ENCODE data around the gene CHSY1. TPM values are rescaled to one million over a fixed set of nuclear protein-coding genes. Genes with fewer than 3 reads are reported as not detected.

Gene CHSY1
- polyA plus RNA-seq, 3 donors: 2.7 to 19.0 (median 3.0) TPM

DNA sequence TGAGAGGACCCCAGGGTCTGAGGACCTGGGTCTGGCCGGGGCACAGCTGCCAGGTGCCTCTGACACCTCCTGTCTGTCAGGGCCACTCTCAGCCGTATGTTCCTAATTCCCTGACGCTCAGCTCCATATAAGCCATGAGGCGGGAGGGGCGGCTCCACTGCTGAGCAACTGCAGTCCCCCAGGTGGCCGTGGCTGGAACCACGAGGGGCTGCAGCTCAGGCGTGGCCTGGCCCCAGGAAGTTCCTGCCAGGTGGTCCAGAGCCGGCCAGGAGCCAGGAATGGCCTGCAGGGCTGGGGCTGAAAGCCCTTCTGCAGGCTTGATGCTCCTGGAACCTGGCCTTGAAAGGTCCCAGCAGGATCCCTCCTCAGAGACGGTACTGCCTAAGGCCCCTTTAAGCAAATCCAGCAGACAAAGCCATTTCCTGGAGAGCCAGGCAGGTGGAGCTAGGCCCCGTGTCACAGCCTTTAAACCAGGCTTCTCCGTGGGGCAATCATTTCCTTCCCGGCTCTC, 118.0 kb downstream of the CHSY1 start:
- H3K4me1 ChIP-seq (ENCODE audit: control insufficient read depth in 1 of 2, insufficient read depth in 2 of 2, low read length in 2 of 2): peaks cover 62 to 66% of the 10 kb centered on the region in 2 donors
- Mint-ChIP-seq H3K9me3 (peaks cover 0 to 2% (median 0%) of the 10 kb centered on the region in 7 donors), H3K4me1 (peaks cover 60% of the 10 kb centered on the region), H3K36me3 (no peaks in the 10 kb centered on the region), H3K27ac (peak overlapping the region in 1 of 7 donors; percentile 76), H3K4me3 (no peak overlapping the region), H3K27me3 (ENCODE audit: low read depth in 3 of 3) (peaks cover 0 to 11% (median 3%) of the 10 kb centered on the region in 3 donors)
- DNase-seq: no peak
- H3K27ac ChIP-seq (ENCODE audit: low read depth in 1 of 2, low read length in 2 of 2): no peak overlapping the region
- H2AFZ ChIP-seq (ENCODE audit: insufficient read depth, low read depth, low read length, poor library complexity, severe bottlenecking): no peak overlapping the region
- H3K4me3 ChIP-seq (replicated peaks in 1 of 3; ENCODE audit: low read depth in 2 of 3, low read length in 3 of 3): no peak overlapping the region
- WGBS (ENCODE audit: insufficient coverage): 50% methylated on average over 12 of the region's 13 CpGs
- H3K27me3 ChIP-seq (ENCODE audit: control insufficient read depth in 2 of 2, insufficient read depth in 2 of 2, low read length in 2 of 2): no peaks in the 10 kb centered on the region
- no peaks in the 10 kb centered on the region for H3K79me2 ChIP-seq (ENCODE audit: insufficient read depth, low read length)
- no peak overlapping the region for H3K4me2 ChIP-seq (replicated peaks; ENCODE audit: extremely low read depth, low read length, poor library complexity, severe bottlenecking)
- H3K9me3 ChIP-seq (replicated peaks in 1 of 2; ENCODE audit: control insufficient read depth in 1 of 2, insufficient read depth in 1 of 2, low read length in 2 of 2): no peaks in the 10 kb centered on the region
- H4K20me1 ChIP-seq (ENCODE audit: insufficient read depth, low read length): no peaks in the 10 kb centered on the region
- no peak for TF ChIP-seq CTCF (IDR thresholded peaks at IDR 0.05)
- H3K9ac ChIP-seq (ENCODE audit: insufficient read depth, low read length, poor library complexity, severe bottlenecking): no peak overlapping the region
- no peaks in the 10 kb centered on the region for H3K36me3 ChIP-seq (replicated peaks in 1 of 2; ENCODE audit: control insufficient read depth in 1 of 2, insufficient read depth in 2 of 2, low read length in 2 of 2)
- intact Hi-C loops (cut with micrococcal nuclease): no loop called here

DNA sequence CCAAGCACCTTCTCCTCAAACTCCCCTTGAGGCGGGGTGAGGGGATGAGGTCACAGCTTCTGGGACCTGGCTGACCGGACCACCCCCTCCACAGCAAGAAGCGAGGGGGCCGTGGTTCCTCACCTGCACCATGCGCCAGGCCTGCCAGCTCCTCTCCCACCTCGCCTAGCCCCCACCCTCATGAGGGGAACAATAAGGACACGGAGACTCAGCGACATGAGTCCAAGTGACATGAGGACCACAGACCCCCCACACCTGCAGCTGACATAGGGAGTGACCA, 118.7 kb downstream of the CHSY1 start:
- 97% methylated on average over 6 of the region's 8 CpGs for WGBS (ENCODE audit: insufficient coverage)
- no peaks in the 10 kb centered on the region for H3K36me3 ChIP-seq (replicated peaks in 1 of 2; ENCODE audit: control insufficient read depth in 1 of 2, insufficient read depth in 2 of 2, low read length in 2 of 2)
- no peak overlapping the region for H3K4me2 ChIP-seq (replicated peaks; ENCODE audit: extremely low read depth, low read length, poor library complexity, severe bottlenecking)
- H4K20me1 ChIP-seq (ENCODE audit: insufficient read depth, low read length): no peaks in the 10 kb centered on the region
- Mint-ChIP-seq H3K36me3 (no peaks in the 10 kb centered on the region), H3K4me1 (peaks cover 60% of the 10 kb centered on the region), H3K9me3 (peaks cover 0 to 2% (median 0%) of the 10 kb centered on the region in 7 donors), H3K27me3 (ENCODE audit: low read depth in 3 of 3) (peaks cover 0 to 7% (median 3%) of the 10 kb centered on the region in 3 donors), H3K4me3 (no peak overlapping the region), H3K27ac (no peak overlapping the region)
- intact Hi-C loops (cut with micrococcal nuclease): no loop called here
- H3K4me1 ChIP-seq (ENCODE audit: control insufficient read depth in 1 of 2, insufficient read depth in 2 of 2, low read length in 2 of 2): peaks cover 62 to 66% of the 10 kb centered on the region in 2 donors
- H3K27me3 ChIP-seq (ENCODE audit: control insufficient read depth in 2 of 2, insufficient read depth in 2 of 2, low read length in 2 of 2): no peaks in the 10 kb centered on the region
- no peak overlapping the region for H2AFZ ChIP-seq (ENCODE audit: insufficient read depth, low read depth, low read length, poor library complexity, severe bottlenecking)
- H3K4me3 ChIP-seq (replicated peaks in 1 of 3; ENCODE audit: low read depth in 2 of 3, low read length in 3 of 3): no peak overlapping the region
- H3K9ac ChIP-seq (ENCODE audit: insufficient read depth, low read length, poor library complexity, severe bottlenecking): no peak overlapping the region
- no peak for TF ChIP-seq CTCF (IDR thresholded peaks at IDR 0.05)
- H3K9me3 ChIP-seq (replicated peaks in 1 of 2; ENCODE audit: control insufficient read depth in 1 of 2, insufficient read depth in 1 of 2, low read length in 2 of 2): no peaks in the 10 kb centered on the region
- no peak overlapping the region for H3K27ac ChIP-seq (ENCODE audit: low read depth in 1 of 2, low read length in 2 of 2)
- H3K79me2 ChIP-seq (ENCODE audit: insufficient read depth, low read length): no peaks in the 10 kb centered on the region
- no peak for DNase-seq

All from CD14-positive monocyte (primary cell).